ENCODE measurements around the gene ATIC.

Gene ATIC

DNA sequence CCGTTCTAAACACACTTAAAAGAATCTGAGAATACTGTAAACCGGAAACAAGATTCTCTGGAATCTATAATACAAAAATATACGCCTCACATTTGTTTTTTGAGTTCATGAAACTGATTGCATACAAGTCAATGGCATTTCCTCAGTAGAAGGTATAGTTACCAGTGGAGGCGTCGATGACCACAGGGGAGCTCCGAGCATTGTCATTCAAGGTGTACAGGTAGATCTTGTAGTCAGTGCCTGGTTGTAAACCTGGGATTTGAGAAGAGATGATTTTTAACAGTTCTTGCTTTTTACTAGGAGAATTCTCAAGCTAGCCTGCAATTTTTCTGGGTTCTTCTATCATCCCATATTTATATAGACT is 63.6 kb downstream of the ATIC start:
- TF ChIP-seq, protein P1, sequence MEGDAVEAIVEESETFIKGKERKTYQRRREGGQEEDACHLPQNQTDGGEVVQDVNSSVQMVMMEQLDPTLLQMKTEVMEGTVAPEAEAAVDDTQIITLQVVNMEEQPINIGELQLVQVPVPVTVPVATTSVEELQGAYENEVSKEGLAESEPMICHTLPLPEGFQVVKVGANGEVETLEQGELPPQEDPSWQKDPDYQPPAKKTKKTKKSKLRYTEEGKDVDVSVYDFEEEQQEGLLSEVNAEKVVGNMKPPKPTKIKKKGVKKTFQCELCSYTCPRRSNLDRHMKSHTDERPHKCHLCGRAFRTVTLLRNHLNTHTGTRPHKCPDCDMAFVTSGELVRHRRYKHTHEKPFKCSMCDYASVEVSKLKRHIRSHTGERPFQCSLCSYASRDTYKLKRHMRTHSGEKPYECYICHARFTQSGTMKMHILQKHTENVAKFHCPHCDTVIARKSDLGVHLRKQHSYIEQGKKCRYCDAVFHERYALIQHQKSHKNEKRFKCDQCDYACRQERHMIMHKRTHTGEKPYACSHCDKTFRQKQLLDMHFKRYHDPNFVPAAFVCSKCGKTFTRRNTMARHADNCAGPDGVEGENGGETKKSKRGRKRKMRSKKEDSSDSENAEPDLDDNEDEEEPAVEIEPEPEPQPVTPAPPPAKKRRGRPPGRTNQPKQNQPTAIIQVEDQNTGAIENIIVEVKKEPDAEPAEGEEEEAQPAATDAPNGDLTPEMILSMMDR (IDR thresholded peaks at IDR 0.05; ENCODE audit: low read depth, low read length), result no peak
- H3K27ac ChIP-seq, result no peak overlapping the region
- no peaks in the 10 kb centered on the region for H3K27me3 ChIP-seq (ENCODE audit: insufficient read depth, low read depth, severe bottlenecking)
- H3K4me3 ChIP-seq (ENCODE audit: low read depth, low read length), result no peak overlapping the region
- no peaks in the 10 kb centered on the region for H3K9me3 ChIP-seq (ENCODE audit: severe bottlenecking)
- no peak for DNase-seq
- H3K36me3 ChIP-seq, result no peaks in the 10 kb centered on the region

DNA sequence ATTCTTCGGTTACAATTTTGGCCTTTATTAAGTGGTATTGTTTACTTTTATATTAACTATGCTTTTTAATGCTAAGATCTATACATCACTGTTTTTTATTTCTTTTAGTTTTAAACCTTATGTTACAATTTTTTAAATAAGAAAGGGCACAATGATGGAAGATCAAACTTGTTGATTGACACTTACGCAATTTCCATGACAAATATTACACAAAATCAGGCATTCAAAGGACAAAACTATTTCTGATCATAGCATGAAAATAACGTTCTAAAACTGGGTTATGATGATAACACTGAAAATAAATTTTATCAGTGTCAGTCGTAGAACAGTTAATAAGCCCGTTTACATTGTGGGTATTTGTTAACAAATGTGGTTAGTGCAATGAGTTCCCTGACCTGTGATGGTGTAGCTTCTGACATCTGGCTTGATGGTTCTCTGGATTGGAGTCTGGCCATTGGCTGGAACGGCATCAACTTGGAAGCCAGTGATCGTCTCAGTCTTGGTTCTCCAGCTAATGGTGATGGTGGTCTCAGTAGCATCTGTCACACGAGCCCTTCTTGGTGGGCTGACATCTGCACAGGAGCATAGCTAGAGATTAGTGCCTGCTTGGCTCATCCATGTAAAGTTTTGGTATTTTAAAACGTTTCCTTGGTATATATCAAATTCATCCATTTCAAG is 64.4 kb downstream of the ATIC start:
- no peak for DNase-seq
- no peaks in the 10 kb centered on the region for H3K9me3 ChIP-seq (ENCODE audit: severe bottlenecking)
- no peaks in the 10 kb centered on the region for H3K36me3 ChIP-seq
- no peak overlapping the region for H3K27ac ChIP-seq
- H3K4me3 ChIP-seq (ENCODE audit: low read depth, low read length), result no peak overlapping the region
- no peaks in the 10 kb centered on the region for H3K27me3 ChIP-seq (ENCODE audit: insufficient read depth, low read depth, severe bottlenecking)
- TF ChIP-seq, protein P1 (IDR thresholded peaks at IDR 0.05; ENCODE audit: low read depth, low read length), result no peak

DNA sequence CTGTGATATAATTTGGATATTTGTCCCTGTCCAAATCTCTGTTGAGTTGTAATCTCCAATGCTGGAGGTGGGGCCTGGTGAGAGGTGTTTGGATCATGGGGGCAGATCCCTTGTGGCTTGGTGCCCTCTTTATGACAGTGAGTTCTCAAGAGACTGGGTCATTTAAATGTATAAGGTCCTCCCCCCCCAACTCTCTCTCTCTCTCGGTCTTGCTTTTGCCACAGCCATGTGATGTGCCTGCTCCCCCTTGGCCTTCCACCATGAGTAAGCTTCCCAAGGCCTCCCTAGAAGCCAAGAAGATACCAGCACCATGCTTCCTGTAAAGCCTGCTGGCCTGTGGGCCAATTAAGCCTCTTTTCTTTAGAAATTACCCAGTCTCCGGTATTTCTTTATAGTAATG is 65.4 kb downstream of the ATIC start:
- no peak for DNase-seq
- no peaks in the 10 kb centered on the region for H3K36me3 ChIP-seq

DNA sequence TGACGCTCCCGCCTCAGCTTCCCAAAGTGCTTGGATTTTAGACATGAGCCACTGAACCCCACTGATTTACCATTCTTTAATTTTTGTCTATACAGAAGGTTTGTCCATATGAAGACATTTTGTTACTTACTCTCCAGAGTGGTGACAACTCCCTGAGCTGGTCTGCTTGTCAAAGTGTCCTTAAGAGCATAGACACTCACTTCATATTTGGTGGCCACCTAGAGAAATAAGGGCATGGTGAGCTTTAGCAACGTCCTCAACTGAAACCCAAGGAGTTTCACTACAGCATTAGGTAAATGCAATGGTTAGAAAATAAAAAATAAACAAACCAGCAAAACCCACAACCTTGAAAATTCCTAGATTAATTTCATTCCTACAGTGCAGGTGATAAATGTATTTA is 66.2 kb downstream of the ATIC start:
- Histone ChIP-seq H3K27me3 (ENCODE audit: insufficient read depth, low read depth, severe bottlenecking) (no peaks in the 10 kb centered on the region), H3K27ac (no peak overlapping the region), H3K36me3 (no peaks in the 10 kb centered on the region), H3K9me3 (ENCODE audit: severe bottlenecking) (no peaks in the 10 kb centered on the region), H3K4me3 (ENCODE audit: low read depth, low read length) (no peak overlapping the region)
- no peak for DNase-seq
- TF ChIP-seq, protein P1 (IDR thresholded peaks at IDR 0.05; ENCODE audit: low read depth, low read length), result no peak

More for the DNA sequence above, 65.4 kb downstream of the ATIC start:
- TF ChIP-seq, protein P1 (IDR thresholded peaks at IDR 0.05; ENCODE audit: low read depth, low read length), result no peak
- H3K27me3 ChIP-seq (ENCODE audit: insufficient read depth, low read depth, severe bottlenecking), result no peaks in the 10 kb centered on the region
- no peak overlapping the region for H3K27ac ChIP-seq
- no peak overlapping the region for H3K4me3 ChIP-seq (ENCODE audit: low read depth, low read length)
- no peaks in the 10 kb centered on the region for H3K9me3 ChIP-seq (ENCODE audit: severe bottlenecking)

DNA sequence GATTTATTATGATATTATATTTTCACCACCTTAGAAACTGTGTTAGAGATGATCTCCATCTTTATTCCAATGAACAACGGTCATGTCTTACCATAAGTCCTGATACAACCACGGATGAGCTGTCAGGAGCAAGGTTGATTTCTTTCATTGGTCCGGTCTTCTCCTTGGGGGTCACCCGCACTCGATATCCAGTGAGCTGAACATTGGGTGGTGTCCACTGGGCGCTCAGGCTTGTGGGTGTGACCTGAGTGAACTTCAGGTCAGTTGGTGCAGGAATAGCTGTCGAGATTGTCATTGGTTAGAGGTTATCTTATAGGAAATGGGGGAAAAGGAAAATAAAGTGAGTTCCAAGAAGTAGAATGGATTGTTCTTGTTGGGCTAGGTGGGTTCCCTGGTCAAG is 67.2 kb downstream of the ATIC start:
- Histone ChIP-seq H3K9me3 (ENCODE audit: severe bottlenecking) (no peaks in the 10 kb centered on the region), H3K36me3 (no peaks in the 10 kb centered on the region), H3K4me3 (ENCODE audit: low read depth, low read length) (no peak overlapping the region), H3K27ac (no peak overlapping the region), H3K27me3 (ENCODE audit: insufficient read depth, low read depth, severe bottlenecking) (no peaks in the 10 kb centered on the region)
- TF ChIP-seq, protein P1 (IDR thresholded peaks at IDR 0.05; ENCODE audit: low read depth, low read length), result no peak
- no peak for DNase-seq

DNA sequence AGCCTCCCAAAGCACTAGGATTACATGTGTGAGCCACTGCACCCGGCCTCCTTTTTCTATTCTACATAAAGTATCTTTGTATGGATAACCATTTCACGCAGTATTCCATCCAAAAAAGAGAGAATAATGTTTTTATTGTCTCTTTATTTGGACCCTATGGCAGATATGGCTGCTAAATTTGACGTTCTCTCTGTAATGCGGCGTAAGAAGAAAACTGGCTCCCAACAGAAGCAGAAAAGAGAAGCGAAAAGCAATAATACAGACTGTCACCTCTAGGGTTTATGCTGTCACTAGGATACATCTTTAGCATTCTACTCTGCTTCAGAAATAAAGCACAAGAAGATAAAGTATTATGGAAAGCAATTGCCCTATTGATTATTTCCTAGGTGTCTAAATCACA is 68.1 kb downstream of the ATIC start:
- no peak for DNase-seq
- H3K9me3 ChIP-seq (ENCODE audit: severe bottlenecking), result no peaks in the 10 kb centered on the region
- no peak overlapping the region for H3K27ac ChIP-seq
- TF ChIP-seq, protein P1 (IDR thresholded peaks at IDR 0.05; ENCODE audit: low read depth, low read length), result no peak
- no peaks in the 10 kb centered on the region for H3K36me3 ChIP-seq
- H3K27me3 ChIP-seq (ENCODE audit: insufficient read depth, low read depth, severe bottlenecking), result no peaks in the 10 kb centered on the region
- no peak overlapping the region for H3K4me3 ChIP-seq (ENCODE audit: low read depth, low read length)
